Osteocyte (in vitro differentiated cells): ENCODE data around the gene RINL. TPM values are rescaled to one million over a fixed set of nuclear protein-coding genes. Genes with fewer than 3 reads are reported as not detected.

ENCODE experiments used
- DNase-seq: peaks from one replicate; pipeline ENCODE4 v3.0.0; 2021; ENCODE audit warnings: mixed read lengths; ENCODE audit not compliant: unreplicated experiment; ENCODE audit errors: extremely low spot score
- H3K27ac Mint-ChIP-seq: one replicate; pipeline ENCODE4 v1.8.0; 2021; ENCODE audit warnings: mild to moderate bottlenecking, mixed read lengths; ENCODE audit not compliant: unreplicated experiment
- H3K27me3 Mint-ChIP-seq: one replicate; pipeline ENCODE4 v1.8.0; 2021; ENCODE audit warnings: mixed read lengths; ENCODE audit not compliant: unreplicated experiment
- H3K36me3 Mint-ChIP-seq: one replicate; pipeline ENCODE4 v1.8.0; 2021; ENCODE audit warnings: mixed read lengths; ENCODE audit not compliant: unreplicated experiment
- H3K4me1 Mint-ChIP-seq: one replicate; pipeline ENCODE4 v1.8.0; 2021; ENCODE audit warnings: mixed read lengths; ENCODE audit not compliant: unreplicated experiment
- H3K4me3 Mint-ChIP-seq: one replicate; pipeline ENCODE4 v1.8.0; 2021; ENCODE audit warnings: mild to moderate bottlenecking, moderate library complexity, mixed read lengths; ENCODE audit not compliant: unreplicated experiment
- H3K9me3 Mint-ChIP-seq: one replicate; pipeline ENCODE4 v1.8.0; 2021; ENCODE audit warnings: mixed read lengths; ENCODE audit not compliant: unreplicated experiment
- CTCF ChIP-seq: fragments of 200-600 bp; sonication (generic); IDR thresholded peaks from 2 replicates; pipeline ENCODE4 v1.5.0; 2021; ENCODE audit warnings: antibody characterized with exemption, mild to moderate bottlenecking, moderate library complexity
- total RNA-seq: library from RNA; stranded (reverse); gene quantifications from 2 replicates; pipeline ENCODE4 v1.2.1, GENCODE V29; 2021

The RINL gene
- total RNA-seq, 1 donor from 2014 or later: not detected

GRCh38 chr19:38836983-38837626 lies 41.0 kb downstream of the RINL start:
- no peak overlapping the region for H3K4me3 Mint-ChIP-seq
- H3K9me3 Mint-ChIP-seq: no peaks in the 10 kb centered on the region
- peaks cover 45% of the 10 kb centered on the region for H3K36me3 Mint-ChIP-seq
- peaks cover 5% of the 10 kb centered on the region for H3K4me1 Mint-ChIP-seq
- H3K27me3 Mint-ChIP-seq: no peaks in the 10 kb centered on the region
- DNase-seq: no peak
- no peak for TF ChIP-seq CTCF
- H3K27ac Mint-ChIP-seq: peak overlapping the region; percentile 34

GRCh38 chr19:38836159-38836982 lies 41.7 kb downstream of the RINL start:
- DNase-seq: no peak
- Mint-ChIP-seq H3K4me1 (peaks cover 8% of the 10 kb centered on the region), H3K27me3 (no peaks in the 10 kb centered on the region), H3K36me3 (peaks cover 37% of the 10 kb centered on the region), H3K9me3 (no peaks in the 10 kb centered on the region), H3K27ac (peak overlapping the region; percentile 34), H3K4me3 (no peak overlapping the region)
- no peak for TF ChIP-seq CTCF

GRCh38 chr19:38834590-38834989 lies 43.5 kb downstream of the RINL start:
- H3K4me1 Mint-ChIP-seq: peaks cover 16% of the 10 kb centered on the region
- peaks cover 34% of the 10 kb centered on the region for H3K36me3 Mint-ChIP-seq
- no peaks in the 10 kb centered on the region for H3K9me3 Mint-ChIP-seq
- H3K4me3 Mint-ChIP-seq: no peak overlapping the region
- H3K27me3 Mint-ChIP-seq: no peaks in the 10 kb centered on the region
- no peak for DNase-seq
- H3K27ac Mint-ChIP-seq: no peak overlapping the region
- no peak for TF ChIP-seq CTCF

GRCh38 chr19:38834104-38834490 lies 44.0 kb downstream of the RINL start:
- peaks cover 16% of the 10 kb centered on the region for H3K4me1 Mint-ChIP-seq
- no peaks in the 10 kb centered on the region for H3K27me3 Mint-ChIP-seq
- no peak for TF ChIP-seq CTCF
- H3K36me3 Mint-ChIP-seq: peaks cover 29% of the 10 kb centered on the region
- DNase-seq: no peak
- H3K4me3 Mint-ChIP-seq: no peak overlapping the region
- peak overlapping the region; percentile 52 for H3K27ac Mint-ChIP-seq
- H3K9me3 Mint-ChIP-seq: no peaks in the 10 kb centered on the region

- no peak for TF ChIP-seq CTCF
- no peak overlapping the region for H3K4me3 Mint-ChIP-seq
- H3K27me3 Mint-ChIP-seq: no peaks in the 10 kb centered on the region
- DNase-seq: no peak
- peaks cover 16% of the 10 kb centered on the region for H3K4me1 Mint-ChIP-seq
- H3K27ac Mint-ChIP-seq: peak overlapping the region; percentile 97
- H3K9me3 Mint-ChIP-seq: no peaks in the 10 kb centered on the region
- H3K36me3 Mint-ChIP-seq: peaks cover 26% of the 10 kb centered on the region
Observed at GRCh38 chr19:38833092-38833425, 45.0 kb downstream of the RINL start.
